Left lung (tissue), 10 donors: ENCODE data around the gene LMO2. TPM values are rescaled to one million over a fixed set of nuclear protein-coding genes. Genes with fewer than 3 reads are reported as not detected.

Experiments used
- ATAC-seq: fragments of 200-7000 bp; cut with Tn5 transposase; one replicate; pipeline ENCODE4 v1.9.1; 2020; ENCODE audit warnings: moderate library complexity
- DNase-seq, 4 donors: peaks; one replicate each; pipeline ENCODE4 v3.0.0-alpha.2; 2013 to 2020
- H3K27ac ChIP-seq, 2 donors: fragments of 200-600 bp; sonication (generic) in 1 of 2; one replicate each; pipeline versions ENCODE4 v1.5.0 to v1.8.0; 2020 to 2021
- H3K27me3 ChIP-seq, 2 donors: fragments of 200-600 bp; sonication (generic) in 1 of 2; one replicate each; pipeline versions ENCODE4 v1.5.0 to v1.8.0; 2020 to 2021
- H3K36me3 ChIP-seq, 2 donors: fragments of 200-600 bp; sonication (generic) in 1 of 2; one replicate each; pipeline versions ENCODE4 v1.5.0 to v1.8.0; 2020 to 2021
- H3K4me1 ChIP-seq, 2 donors: fragments of 200-600 bp; one replicate each; pipeline ENCODE4 v1.8.0; 2021
- H3K4me3 ChIP-seq, 2 donors: fragments of 200-600 bp; sonication (generic) in 1 of 2; one replicate each; pipeline versions ENCODE4 v1.5.0 to v1.8.0; 2020 to 2021; ENCODE audit warnings: mild to moderate bottlenecking in 1 of 2
- H3K9me3 ChIP-seq, 2 donors: fragments of 200-600 bp; sonication (generic) in 1 of 2; one replicate each; pipeline versions ENCODE4 v1.5.0 to v1.8.0; 2020 to 2021
- CTCF ChIP-seq, 2 donors: fragments of 200-600 bp; sonication (generic) in 1 of 2; IDR thresholded peaks; one replicate each; pipeline versions ENCODE4 v1.5.0 to v1.8.0; 2021; ENCODE audit warnings: antibody characterized with exemption in 2 of 2
- intact Hi-C, 2 donors: fragments of 100-400 bp; cut with DNase I; formaldehyde crosslinking; loops; one replicate each; pipeline versions ENCODE4 v1.11.2 to v1.14.2; 2022
- polyA plus RNA-seq, 6 donors: library from polyadenylated mRNA; unstranded; fragments of 120-200 nt; gene quantifications; one replicate each; pipeline ENCODE4 v1.2.1, GENCODE V29; 2013; ENCODE audit not compliant: insufficient read length in 6 of 6
- total RNA-seq, 2 donors: library from RNA; stranded (reverse); fragmentation: NEBNext Ultra II Directional; extraction: Animal tissue kit (Norgen Biotek cat#: 25700); gene quantifications; one replicate each; pipeline ENCODE4 v1.2.1, GENCODE V29; 2021
- donor health status: DM: no; HTN: yes; CAD: no.
- donor health status: DM: no; HTN: no; CAD: no.

The LMO2 gene
- total and polyA plus RNA-seq, 8 donors: 27.8 to 48.3 (median 42.8) TPM

DNA sequence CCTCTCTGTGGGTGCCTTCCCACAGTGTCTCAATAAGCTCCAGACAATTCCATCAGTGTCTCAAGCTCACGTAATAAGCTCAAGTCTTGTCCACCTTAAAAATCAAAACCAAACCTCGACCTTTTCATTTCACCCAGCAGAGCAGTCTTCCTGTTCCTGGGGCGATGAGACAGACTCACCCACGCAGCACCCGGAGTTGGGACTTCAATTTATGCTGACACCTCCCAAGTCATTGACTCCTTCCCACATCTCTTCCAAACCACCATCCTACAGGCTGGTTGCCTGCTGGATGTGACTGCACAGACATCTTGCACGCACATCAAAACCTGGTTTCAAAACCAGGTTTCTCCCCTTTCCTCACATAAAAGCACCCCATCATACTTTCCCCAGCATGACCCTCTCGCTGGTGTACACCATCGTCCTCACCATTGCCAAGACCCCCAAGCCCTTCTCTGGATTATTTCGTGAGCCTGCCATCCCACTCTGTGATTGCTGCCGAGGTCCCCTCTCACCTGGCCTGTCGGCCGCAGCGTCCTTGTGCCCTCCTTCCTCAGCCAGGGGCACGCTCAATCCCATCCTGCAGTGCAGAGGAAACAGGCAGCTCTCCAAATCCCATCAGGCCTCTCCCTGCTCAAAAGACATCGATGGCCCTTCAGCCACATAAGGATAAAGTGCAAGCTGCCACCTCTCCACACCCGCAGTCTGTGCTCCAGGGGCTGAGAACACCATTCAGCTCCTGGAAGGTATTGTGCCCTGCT is 72.4 kb downstream of the LMO2 start:
- peaks cover 7 to 33% of the 10 kb centered on the region in 2 donors for H3K27me3 ChIP-seq
- H3K27ac ChIP-seq: no peak overlapping the region
- DNase-seq (no peak), ATAC-seq (no peak)
- intact Hi-C loops: no loop called here
- H3K36me3 ChIP-seq: no peaks in the 10 kb centered on the region
- no peaks in the 10 kb centered on the region for H3K4me1 ChIP-seq
- no peaks in the 10 kb centered on the region for H3K9me3 ChIP-seq
- H3K4me3 ChIP-seq: no peak overlapping the region
- TF ChIP-seq CTCF (IDR thresholded peaks at IDR 0.05): no peak

Other genes with a start within 250 kb of the LMO2 start
- 1 to 10 TPM in 1 of 2 donors, not detected in 1; 2.2 TPM for gene C11orf91, start 191.2 kb downstream of the LMO2 start, total RNA-seq
- not detected for gene C11orf91, start 191.2 kb downstream of the LMO2 start, polyA plus RNA-seq
- gene CD59, start 155.7 kb downstream of the LMO2 start, total RNA-seq: 1,000 to 10,000 TPM in 1 of 2 donors, 100 to 1,000 TPM in 1; 928 to 1,244 TPM
- 100 to 1,000 TPM; 190 to 236 (median 217) TPM for gene CD59, start 155.7 kb downstream of the LMO2 start, polyA plus RNA-seq
- gene FBXO3, start 117.6 kb downstream of the LMO2 start, total RNA-seq: 10 to 100 TPM; 25.9 to 30.5 TPM
- gene FBXO3, start 117.6 kb downstream of the LMO2 start, polyA plus RNA-seq: 10 to 100 TPM; 42.5 to 54.8 (median 47.6) TPM
- 100 to 1,000 TPM; 196 to 208 TPM for gene CAPRIN1, start 159.7 kb upstream of the LMO2 start, total RNA-seq
- gene CAPRIN1, start 159.7 kb upstream of the LMO2 start, polyA plus RNA-seq: 100 to 1,000 TPM; 213 to 263 (median 255) TPM
- 10 to 100 TPM; 30.0 to 50.4 TPM for gene NAT10, start 213.6 kb upstream of the LMO2 start, total RNA-seq
- gene NAT10, start 213.6 kb upstream of the LMO2 start, polyA plus RNA-seq: 10 to 100 TPM; 61.2 to 69.3 (median 64.2) TPM